ENCODE measurements around the gene CLK2. TPM values are rescaled to one million over a fixed set of nuclear protein-coding genes. Genes with fewer than 3 reads are reported as not detected.

Gene CLK2
- total RNA-seq, 4 donors from 2014 or later, result 14.4 to 51.4 (median 32.9) TPM

GRCh38 chr1:155268630-155269029 lies 4.7 kb downstream of the CLK2 start:
- Histone ChIP-seq H3K36me3 (peaks cover 11 to 77% of the 10 kb centered on the region in 2 donors), H3K9me3 (no peaks in the 10 kb centered on the region), H3K27me3 (no peaks in the 10 kb centered on the region), H3K4me3 (no peak overlapping the region), H3K4me1 (peaks cover 0 to 38% (median 14%) of the 10 kb centered on the region in 3 donors), H3K27ac (no peak overlapping the region)
- WGBS, 2 donors (ENCODE audit: low coverage in 1 of 2), result 89% methylated on average over 8 of the region's 21 CpGs; no CpG with 5 or more reads in 1 of the 2 donors
- TF ChIP-seq, protein P1, sequence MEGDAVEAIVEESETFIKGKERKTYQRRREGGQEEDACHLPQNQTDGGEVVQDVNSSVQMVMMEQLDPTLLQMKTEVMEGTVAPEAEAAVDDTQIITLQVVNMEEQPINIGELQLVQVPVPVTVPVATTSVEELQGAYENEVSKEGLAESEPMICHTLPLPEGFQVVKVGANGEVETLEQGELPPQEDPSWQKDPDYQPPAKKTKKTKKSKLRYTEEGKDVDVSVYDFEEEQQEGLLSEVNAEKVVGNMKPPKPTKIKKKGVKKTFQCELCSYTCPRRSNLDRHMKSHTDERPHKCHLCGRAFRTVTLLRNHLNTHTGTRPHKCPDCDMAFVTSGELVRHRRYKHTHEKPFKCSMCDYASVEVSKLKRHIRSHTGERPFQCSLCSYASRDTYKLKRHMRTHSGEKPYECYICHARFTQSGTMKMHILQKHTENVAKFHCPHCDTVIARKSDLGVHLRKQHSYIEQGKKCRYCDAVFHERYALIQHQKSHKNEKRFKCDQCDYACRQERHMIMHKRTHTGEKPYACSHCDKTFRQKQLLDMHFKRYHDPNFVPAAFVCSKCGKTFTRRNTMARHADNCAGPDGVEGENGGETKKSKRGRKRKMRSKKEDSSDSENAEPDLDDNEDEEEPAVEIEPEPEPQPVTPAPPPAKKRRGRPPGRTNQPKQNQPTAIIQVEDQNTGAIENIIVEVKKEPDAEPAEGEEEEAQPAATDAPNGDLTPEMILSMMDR (IDR thresholded peaks at IDR 0.05), result no peak
- TF ChIP-seq POLR2A (IDR thresholded peaks at IDR 0.05), result no peak
- no peak for ATAC-seq

DNA sequence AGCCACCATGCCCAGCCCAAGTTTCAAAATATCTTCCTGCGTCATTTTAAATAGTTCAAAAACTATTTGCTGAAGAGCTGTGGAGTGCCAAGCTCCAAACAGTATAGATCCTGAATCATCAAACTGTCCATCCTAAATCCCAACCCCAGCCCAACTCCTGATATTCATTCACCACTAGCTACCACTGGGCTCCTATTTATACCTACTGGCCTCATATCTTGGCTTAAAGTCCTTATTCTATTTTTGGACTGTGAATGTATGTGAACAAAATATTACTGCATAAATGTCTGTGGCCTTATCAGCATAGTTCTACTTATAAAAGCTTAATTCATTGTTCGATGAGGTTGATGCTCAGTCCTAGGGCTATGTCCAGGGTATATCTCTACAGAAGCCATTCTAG lies 5.9 kb downstream of the CLK2 start:
- Histone ChIP-seq H3K27ac (no peak overlapping the region), H3K4me1 (peaks cover 0 to 39% (median 16%) of the 10 kb centered on the region in 3 donors), H3K36me3 (peaks cover 12 to 85% of the 10 kb centered on the region in 2 donors), H3K9me3 (no peaks in the 10 kb centered on the region), H3K27me3 (no peaks in the 10 kb centered on the region), H3K4me3 (no peak overlapping the region)
- ATAC-seq, result no peak
- no peak for TF ChIP-seq POLR2A (IDR thresholded peaks at IDR 0.05)
- TF ChIP-seq, protein P1 (IDR thresholded peaks at IDR 0.05), result no peak
- no peak for TF ChIP-seq POLR2AphosphoS5 (IDR thresholded peaks at IDR 0.05)
- no peak for TF ChIP-seq EP300 (IDR thresholded peaks at IDR 0.05)
- WGBS, 2 donors (ENCODE audit: low coverage in 1 of 2), result 89 to 92% methylated on average over 1 to 2 of the region's 2 CpGs

- no peak for ATAC-seq
- TF ChIP-seq POLR2AphosphoS5 (IDR thresholded peaks at IDR 0.05) (no peak), POLR2A (IDR thresholded peaks at IDR 0.05) (no peak), EP300 (IDR thresholded peaks at IDR 0.05) (no peak)
- TF ChIP-seq, protein P1 (IDR thresholded peaks at IDR 0.05), result no peak
- 40 to 76% methylated on average over 3 to 6 of the region's 6 CpGs for WGBS, 2 donors (ENCODE audit: low coverage in 1 of 2)
- H3K9me3 ChIP-seq, result no peaks in the 10 kb centered on the region
- H3K36me3 ChIP-seq, result peaks cover 12 to 85% of the 10 kb centered on the region in 2 donors
- H3K4me3 ChIP-seq, result no peak overlapping the region
- H3K27ac ChIP-seq, result no peak overlapping the region
- H3K27me3 ChIP-seq, result no peaks in the 10 kb centered on the region
- peaks cover 0 to 34% (median 11%) of the 10 kb centered on the region in 3 donors for H3K4me1 ChIP-seq
Observed at GRCh38 chr1:155266553-155266952, 6.8 kb downstream of the CLK2 start.

- Histone ChIP-seq H3K4me1 (peaks cover 3 to 30% (median 14%) of the 10 kb centered on the region in 3 donors), H3K9me3 (no peaks in the 10 kb centered on the region), H3K27ac (peak overlapping the region in 3 of 4 donors; percentile 86 to 91 (median 86)), H3K27me3 (no peaks in the 10 kb centered on the region), H3K36me3 (peaks cover 6 to 76% of the 10 kb centered on the region in 2 donors), H3K4me3 (no peak overlapping the region)
- no peak for ATAC-seq
- no peak for TF ChIP-seq POLR2A (IDR thresholded peaks at IDR 0.05)
- no peak for TF ChIP-seq POLR2AphosphoS5 (IDR thresholded peaks at IDR 0.05)
- TF ChIP-seq, protein P1 (IDR thresholded peaks at IDR 0.05), result no peak
- TF ChIP-seq EP300 (IDR thresholded peaks at IDR 0.05), result no peak
- 73 to 85% methylated on average over 11 of the region's 11 CpGs for WGBS, 2 donors (ENCODE audit: low coverage in 1 of 2)
Observed at GRCh38 chr1:155263067-155263466, 10.2 kb downstream of the CLK2 start.

GRCh38 chr1:155261852-155262673 lies 11.2 kb downstream of the CLK2 start, which contains the start of gene SCAMP3:
Gene SCAMP3 (minus strand): TSS chr1:155262360. CDS start chr1:155262151, 209 bp downstream.
- peaks cover 3 to 30% (median 14%) of the 10 kb centered on the region in 3 donors for H3K4me1 ChIP-seq
- peak within 1 kb of the TSS; percentile 76 to 78 for H3K4me3 ChIP-seq
- H3K9me3 ChIP-seq, result no peaks in the 10 kb centered on the region
- 0% methylated on average over 8 to 22 of the region's 47 CpGs for WGBS, 2 donors (ENCODE audit: low coverage in 1 of 2)
- H3K27ac ChIP-seq, result peak within 1 kb of the TSS; percentile 62 to 91 (median 86)
- peaks cover 3 to 76% of the 10 kb centered on the region in 2 donors for H3K36me3 ChIP-seq
- H3K27me3 ChIP-seq, result no peaks in the 10 kb centered on the region
- peak; percentile 99 for ATAC-seq
- TF ChIP-seq, protein P1 (IDR thresholded peaks at IDR 0.05), result no peak
- TF ChIP-seq POLR2AphosphoS5 (IDR thresholded peaks at IDR 0.05), result peak; percentile 86
- peak; percentile 69 to 70 for TF ChIP-seq POLR2A (IDR thresholded peaks at IDR 0.05)
- TF ChIP-seq EP300 (IDR thresholded peaks at IDR 0.05), result no peak
